ENCODE results near the gene NOVA2. TPM values are rescaled to one million over a fixed set of nuclear protein-coding genes. Genes with fewer than 3 reads are reported as not detected.

The NOVA2 gene
- total RNA-seq, 1 experiment from 2014 or later = not detected

DNA sequence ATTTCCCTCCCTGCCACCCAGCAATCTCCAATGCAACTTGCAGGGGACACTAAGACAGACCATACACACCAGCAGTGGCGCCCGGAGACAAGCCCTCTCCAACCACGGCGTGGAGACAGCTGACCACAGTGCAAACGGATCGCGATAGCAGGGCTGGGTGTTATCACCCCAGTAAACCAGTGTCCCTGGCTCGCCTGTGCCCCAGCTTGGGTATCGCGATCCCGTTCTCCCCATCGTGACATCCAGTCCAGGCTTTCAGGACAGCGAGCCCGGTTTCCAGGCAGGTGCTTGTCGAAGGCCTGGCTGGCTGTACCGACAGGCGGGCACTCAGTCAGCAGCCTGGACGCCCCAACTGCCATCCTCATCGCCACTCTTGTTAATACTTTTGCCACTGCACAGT lies 38.4 kb downstream of the NOVA2 start:
- Histone ChIP-seq H3K79me2 (ENCODE audit: low read length) (no peaks in the 10 kb centered on the region), H3K27me3 (ENCODE audit: low read length) (no peaks in the 10 kb centered on the region), H3K9ac (ENCODE audit: low read length) (no peak overlapping the region), H3K27ac (ENCODE audit: low read length) (no peak overlapping the region), H3K4me3 (ENCODE audit: low read length) (no peak overlapping the region), H3F3A (ENCODE audit: low read length, unreplicated experiment) (no peaks in the 10 kb centered on the region), H3K4me1 (ENCODE audit: insufficient read depth, low read length) (no peaks in the 10 kb centered on the region), H4K20me1 (ENCODE audit: low read length) (no peaks in the 10 kb centered on the region), H3K9me3 (ENCODE audit: low read length) (no peaks in the 10 kb centered on the region), H3K36me3 (ENCODE audit: low read depth, low read length) (no peaks in the 10 kb centered on the region), H2AFZ (ENCODE audit: low read length) (no peak overlapping the region), H3K9me2 (replicated peaks; ENCODE audit: low read length) (no peaks in the 10 kb centered on the region), H3K4me2 (ENCODE audit: low read length) (no peak overlapping the region)
- ATAC-seq (no peak), DNase-seq (no peak)
- TF ChIP-seq EZH2phosphoT487 (IDR thresholded peaks at IDR 0.05; ENCODE audit: borderline replicate concordance, low read length) (no peak), EZH2 (IDR thresholded peaks at IDR 0.05; ENCODE audit: low read length, unreplicated experiment) (no peak)
- TF ChIP-seq, protein P1, sequence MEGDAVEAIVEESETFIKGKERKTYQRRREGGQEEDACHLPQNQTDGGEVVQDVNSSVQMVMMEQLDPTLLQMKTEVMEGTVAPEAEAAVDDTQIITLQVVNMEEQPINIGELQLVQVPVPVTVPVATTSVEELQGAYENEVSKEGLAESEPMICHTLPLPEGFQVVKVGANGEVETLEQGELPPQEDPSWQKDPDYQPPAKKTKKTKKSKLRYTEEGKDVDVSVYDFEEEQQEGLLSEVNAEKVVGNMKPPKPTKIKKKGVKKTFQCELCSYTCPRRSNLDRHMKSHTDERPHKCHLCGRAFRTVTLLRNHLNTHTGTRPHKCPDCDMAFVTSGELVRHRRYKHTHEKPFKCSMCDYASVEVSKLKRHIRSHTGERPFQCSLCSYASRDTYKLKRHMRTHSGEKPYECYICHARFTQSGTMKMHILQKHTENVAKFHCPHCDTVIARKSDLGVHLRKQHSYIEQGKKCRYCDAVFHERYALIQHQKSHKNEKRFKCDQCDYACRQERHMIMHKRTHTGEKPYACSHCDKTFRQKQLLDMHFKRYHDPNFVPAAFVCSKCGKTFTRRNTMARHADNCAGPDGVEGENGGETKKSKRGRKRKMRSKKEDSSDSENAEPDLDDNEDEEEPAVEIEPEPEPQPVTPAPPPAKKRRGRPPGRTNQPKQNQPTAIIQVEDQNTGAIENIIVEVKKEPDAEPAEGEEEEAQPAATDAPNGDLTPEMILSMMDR (conservative IDR thresholded peaks at IDR 0.05; ENCODE audit: low read depth, low read length) = no peak
- ChIA-PET POLR2A (ENCODE audit: unreplicated experiment) (no interaction called here), CTCF (no interaction called here)
- intact Hi-C loops (cut with micrococcal nuclease) = no loop called here
- no TSS peak for BruUV-seq (replicated peaks)

- no peaks in the 10 kb centered on the region for H3K9me3 ChIP-seq (ENCODE audit: low read length)
- intact Hi-C loops (cut with micrococcal nuclease) = no loop called here
- ChIA-PET POLR2A (ENCODE audit: unreplicated experiment) (no interaction called here), CTCF (no interaction called here)
- no peaks in the 10 kb centered on the region for H3K27me3 ChIP-seq (ENCODE audit: low read length)
- H3K79me2 ChIP-seq (ENCODE audit: low read length) = no peaks in the 10 kb centered on the region
- no peaks in the 10 kb centered on the region for H3K36me3 ChIP-seq (ENCODE audit: low read depth, low read length)
- no peak overlapping the region for H3K9ac ChIP-seq (ENCODE audit: low read length)
- no peak overlapping the region for H3K4me2 ChIP-seq (ENCODE audit: low read length)
- no peaks in the 10 kb centered on the region for H3K9me2 ChIP-seq (replicated peaks; ENCODE audit: low read length)
- DNase-seq (no peak), ATAC-seq (no peak)
- H2AFZ ChIP-seq (ENCODE audit: low read length) = no peak overlapping the region
- BruUV-seq (replicated peaks) = no TSS peak
- no peak overlapping the region for H3K4me3 ChIP-seq (ENCODE audit: low read length)
- TF ChIP-seq, protein P1 (conservative IDR thresholded peaks at IDR 0.05; ENCODE audit: low read depth, low read length) = no peak
- no peak for TF ChIP-seq EZH2 (IDR thresholded peaks at IDR 0.05; ENCODE audit: low read length, unreplicated experiment)
- no peak for TF ChIP-seq EZH2phosphoT487 (IDR thresholded peaks at IDR 0.05; ENCODE audit: borderline replicate concordance, low read length)
- no peak overlapping the region for H3K27ac ChIP-seq (ENCODE audit: low read length)
- H3F3A ChIP-seq (ENCODE audit: low read length, unreplicated experiment) = no peaks in the 10 kb centered on the region
- H4K20me1 ChIP-seq (ENCODE audit: low read length) = no peaks in the 10 kb centered on the region
- no peaks in the 10 kb centered on the region for H3K4me1 ChIP-seq (ENCODE audit: insufficient read depth, low read length)
These were observed 39.0 kb downstream of the NOVA2 start for GRCh38 chr19:45934551-45935230.

GRCh38 chr19:45933759-45934158 lies 39.9 kb downstream of the NOVA2 start:
- Histone ChIP-seq H2AFZ (ENCODE audit: low read length) (no peak overlapping the region), H3K79me2 (ENCODE audit: low read length) (no peaks in the 10 kb centered on the region), H3K4me1 (ENCODE audit: insufficient read depth, low read length) (no peaks in the 10 kb centered on the region), H3K36me3 (ENCODE audit: low read depth, low read length) (no peaks in the 10 kb centered on the region), H3K4me2 (ENCODE audit: low read length) (no peak overlapping the region), H3K27ac (ENCODE audit: low read length) (no peak overlapping the region), H3K9me3 (ENCODE audit: low read length) (no peaks in the 10 kb centered on the region), H3K27me3 (ENCODE audit: low read length) (no peaks in the 10 kb centered on the region), H3K9ac (ENCODE audit: low read length) (no peak overlapping the region), H3K4me3 (ENCODE audit: low read length) (no peak overlapping the region), H3F3A (ENCODE audit: low read length, unreplicated experiment) (no peaks in the 10 kb centered on the region), H3K9me2 (replicated peaks; ENCODE audit: low read length) (no peaks in the 10 kb centered on the region), H4K20me1 (ENCODE audit: low read length) (no peaks in the 10 kb centered on the region)
- intact Hi-C loops (cut with micrococcal nuclease) = no loop called here
- ChIA-PET POLR2A (ENCODE audit: unreplicated experiment) (no interaction called here), CTCF (no interaction called here)
- DNase-seq (no peak), ATAC-seq (no peak)
- TF ChIP-seq EZH2phosphoT487 (IDR thresholded peaks at IDR 0.05; ENCODE audit: borderline replicate concordance, low read length) = no peak
- no peak for TF ChIP-seq EZH2 (IDR thresholded peaks at IDR 0.05; ENCODE audit: low read length, unreplicated experiment)
- TF ChIP-seq, protein P1 (conservative IDR thresholded peaks at IDR 0.05; ENCODE audit: low read depth, low read length) = no peak
- BruUV-seq (replicated peaks) = no TSS peak
